Testis (tissue), 3 donors: Measurements from ENCODE around the gene TJP2. TPM values are rescaled to one million over a fixed set of nuclear protein-coding genes. Genes with fewer than 3 reads are reported as not detected.

Experiments used
- DNase-seq: peaks from one replicate; pipeline ENCODE4 v3.0.0-alpha.2; 2019
- H3K27ac ChIP-seq, 2 donors: fragments of 200-600 bp; sonication (generic); one replicate each; pipeline ENCODE4 v1.5.1; 2019
- H3K27me3 ChIP-seq: fragments of 200-600 bp; sonication (generic); one replicate; pipeline ENCODE4 v1.5.1; 2019
- H3K36me3 ChIP-seq: fragments of 200-600 bp; sonication (generic); one replicate; pipeline ENCODE4 v1.5.1; 2017; ENCODE audit warnings: low read depth; ENCODE audit errors: missing control alignments
- H3K4me1 ChIP-seq: fragments of 200-600 bp; sonication (generic); one replicate; pipeline ENCODE4 v1.5.1; 2019
- H3K4me3 ChIP-seq, 2 donors: fragments of 200-600 bp; sonication (generic); one replicate each; pipeline ENCODE4 v1.5.1; 2017 to 2019
- H3K9me3 ChIP-seq: fragments of 200-600 bp; sonication (generic); one replicate; pipeline ENCODE4 v1.5.1; 2017
- POLR2A ChIP-seq: fragments of 450-650 bp; IDR thresholded peaks from one replicate; pipeline ENCODE4 v1.6.1; 2017; ENCODE audit warnings: antibody characterized with exemption, mild to moderate bottlenecking, moderate library complexity
- WGBS, 2 donors: methylation state at CpG; one replicate each; pipeline ENCODE4 v1.1.5; 2018; 5-methylcytosine and 5-hydroxymethylcytosine counted together
- intact Hi-C: fragments of 100-400 bp; cut with DNase I; formaldehyde crosslinking; loops from one replicate; pipeline ENCODE4 v1.15.1; 2023; ENCODE audit warnings: low total_unique reads
- polyA plus RNA-seq: library from polyadenylated mRNA; stranded (reverse); fragments of 350-450 nt; fragmentation: Illumina TruSeq; extraction: RNeasy Lipid Tissue Mini Kit (QIAGEN cat#74804); gene quantifications from one replicate; pipeline ENCODE4 v1.2.3, GENCODE V29; 2014; ENCODE audit warnings: low read depth, low replicate concordance; ENCODE audit not compliant: insufficient read depth
- total RNA-seq, 2 donors: library from RNA; depleted of rRNA; stranded (reverse); fragments of >200 nt; gene quantifications; one replicate each; pipeline ENCODE4 v1.2.3, GENCODE V29; 2016
- TF ChIP-seq, protein P1 (sequence below), 3 experiments: fragments of 450-650 bp in 2 of 3; fragments of 200-600 bp in 1 of 3; sonication (generic) in 1 of 3; IDR thresholded peaks; one replicate each; pipeline ENCODE4 v1.5.1; 2016 to 2019; ENCODE audit warnings: antibody characterized with exemption in 3 of 3, mild to moderate bottlenecking in 2 of 3, moderate library complexity in 1 of 3

The TJP2 gene
- total and polyA plus RNA-seq, 3 donors from 2014 or later, result 108 to 168 (median 148) TPM

DNA sequence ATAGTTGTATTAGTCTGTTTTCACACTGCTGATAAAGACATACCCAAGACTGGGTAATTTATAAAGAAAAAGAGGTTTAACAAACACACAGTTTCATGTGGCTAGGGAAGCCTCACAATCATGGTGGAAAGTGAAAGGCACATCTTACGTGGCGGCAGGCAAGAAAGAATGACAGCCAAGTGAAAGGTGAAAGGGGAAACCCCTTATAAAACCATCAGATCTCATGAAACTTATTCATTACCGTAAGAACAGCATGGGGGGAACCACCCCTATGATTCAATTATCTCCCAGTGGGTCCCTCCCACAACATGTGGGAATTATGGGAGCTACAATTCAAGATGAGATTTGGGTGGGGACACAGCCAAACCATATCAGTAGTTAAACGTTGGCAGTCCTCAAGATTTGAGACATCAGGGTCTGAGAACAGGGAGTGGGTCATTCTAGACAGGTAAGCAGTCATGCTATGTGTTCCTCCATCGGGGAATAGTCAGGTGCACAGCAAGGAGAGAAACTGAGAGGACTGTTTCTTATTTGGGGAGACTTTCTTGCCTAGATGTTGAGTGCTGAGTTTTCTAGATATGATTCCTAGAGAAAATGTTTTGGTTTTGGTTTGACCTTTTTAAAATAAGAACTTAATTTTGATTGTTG lies 105.1 kb downstream of the TJP2 start:
- intact Hi-C loops, result no loop called here
- no peak overlapping the region for H3K27ac ChIP-seq
- TF ChIP-seq, protein P1, sequence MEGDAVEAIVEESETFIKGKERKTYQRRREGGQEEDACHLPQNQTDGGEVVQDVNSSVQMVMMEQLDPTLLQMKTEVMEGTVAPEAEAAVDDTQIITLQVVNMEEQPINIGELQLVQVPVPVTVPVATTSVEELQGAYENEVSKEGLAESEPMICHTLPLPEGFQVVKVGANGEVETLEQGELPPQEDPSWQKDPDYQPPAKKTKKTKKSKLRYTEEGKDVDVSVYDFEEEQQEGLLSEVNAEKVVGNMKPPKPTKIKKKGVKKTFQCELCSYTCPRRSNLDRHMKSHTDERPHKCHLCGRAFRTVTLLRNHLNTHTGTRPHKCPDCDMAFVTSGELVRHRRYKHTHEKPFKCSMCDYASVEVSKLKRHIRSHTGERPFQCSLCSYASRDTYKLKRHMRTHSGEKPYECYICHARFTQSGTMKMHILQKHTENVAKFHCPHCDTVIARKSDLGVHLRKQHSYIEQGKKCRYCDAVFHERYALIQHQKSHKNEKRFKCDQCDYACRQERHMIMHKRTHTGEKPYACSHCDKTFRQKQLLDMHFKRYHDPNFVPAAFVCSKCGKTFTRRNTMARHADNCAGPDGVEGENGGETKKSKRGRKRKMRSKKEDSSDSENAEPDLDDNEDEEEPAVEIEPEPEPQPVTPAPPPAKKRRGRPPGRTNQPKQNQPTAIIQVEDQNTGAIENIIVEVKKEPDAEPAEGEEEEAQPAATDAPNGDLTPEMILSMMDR (IDR thresholded peaks at IDR 0.05), result no peak

DNA sequence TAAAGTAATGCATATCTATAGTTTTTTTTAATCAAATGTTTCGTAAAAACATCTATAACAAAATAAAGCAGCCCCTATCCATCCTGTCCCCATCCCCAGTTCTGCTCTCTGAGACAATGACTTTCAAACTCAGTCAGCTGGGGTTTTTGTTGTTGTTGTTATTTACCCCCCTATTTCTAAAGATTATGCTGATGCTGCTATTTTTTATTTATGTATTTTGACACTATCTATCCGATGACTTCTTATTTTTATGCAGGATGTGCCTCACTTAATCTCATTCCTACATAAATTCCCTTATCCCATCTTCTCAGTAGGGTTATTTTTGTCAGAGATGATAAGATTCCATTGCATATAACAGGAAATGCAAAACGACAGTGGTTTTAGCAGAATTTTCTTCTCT lies 105.7 kb downstream of the TJP2 start:
- TF ChIP-seq POLR2A, result no peak
- TF ChIP-seq, protein P1 (IDR thresholded peaks at IDR 0.05), result no peak
- no peak overlapping the region for H3K4me3 ChIP-seq
- no peaks in the 10 kb centered on the region for H3K27me3 ChIP-seq
- intact Hi-C loops, result no loop called here
- H3K4me1 ChIP-seq, result no peaks in the 10 kb centered on the region
- H3K27ac ChIP-seq, result no peak overlapping the region
- H3K9me3 ChIP-seq, result no peaks in the 10 kb centered on the region
- H3K36me3 ChIP-seq, result no peaks in the 10 kb centered on the region
- DNase-seq, result no peak
- WGBS, 2 donors, result 35 to 50% methylated on average over 3 of the region's 3 CpGs

More for the DNA sequence above, 105.1 kb downstream of the TJP2 start:
- Histone ChIP-seq H3K4me1 (no peaks in the 10 kb centered on the region), H3K4me3 (no peak overlapping the region), H3K9me3 (no peaks in the 10 kb centered on the region), H3K27me3 (no peaks in the 10 kb centered on the region), H3K36me3 (no peaks in the 10 kb centered on the region)
- DNase-seq, result no peak
- 80 to 86% methylated on average over 5 of the region's 5 CpGs for WGBS, 2 donors

DNA sequence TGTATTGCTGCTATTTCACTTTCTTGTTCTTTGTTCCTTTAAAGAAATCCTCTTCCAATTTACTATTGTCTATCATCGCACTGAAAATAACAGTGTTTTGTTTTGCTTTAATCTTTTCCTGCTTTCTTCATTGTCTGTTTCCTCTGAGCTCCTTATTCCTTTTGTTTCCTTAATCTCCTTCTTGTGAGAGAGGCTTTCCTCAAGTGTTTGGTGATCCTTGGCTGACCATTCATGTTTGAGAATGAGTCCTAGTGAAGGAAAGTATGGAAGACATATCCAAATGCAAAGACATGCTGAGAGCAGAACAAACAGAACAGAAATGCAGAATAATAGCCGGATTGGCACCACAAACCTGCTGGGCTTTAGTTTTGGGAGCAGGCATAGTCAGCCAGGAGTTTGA lies 108.9 kb downstream of the TJP2 start:
- intact Hi-C loops, result no loop called here
- H3K27me3 ChIP-seq, result no peaks in the 10 kb centered on the region
- 74 to 75% methylated on average over 2 of the region's 2 CpGs for WGBS, 2 donors
- H3K36me3 ChIP-seq, result no peaks in the 10 kb centered on the region
- no peaks in the 10 kb centered on the region for H3K9me3 ChIP-seq
- no peak for DNase-seq
- TF ChIP-seq, protein P1 (IDR thresholded peaks at IDR 0.05), result no peak
- TF ChIP-seq POLR2A, result no peak
- no peak overlapping the region for H3K4me3 ChIP-seq
- H3K4me1 ChIP-seq, result no peaks in the 10 kb centered on the region
- H3K27ac ChIP-seq, result no peak overlapping the region

DNA sequence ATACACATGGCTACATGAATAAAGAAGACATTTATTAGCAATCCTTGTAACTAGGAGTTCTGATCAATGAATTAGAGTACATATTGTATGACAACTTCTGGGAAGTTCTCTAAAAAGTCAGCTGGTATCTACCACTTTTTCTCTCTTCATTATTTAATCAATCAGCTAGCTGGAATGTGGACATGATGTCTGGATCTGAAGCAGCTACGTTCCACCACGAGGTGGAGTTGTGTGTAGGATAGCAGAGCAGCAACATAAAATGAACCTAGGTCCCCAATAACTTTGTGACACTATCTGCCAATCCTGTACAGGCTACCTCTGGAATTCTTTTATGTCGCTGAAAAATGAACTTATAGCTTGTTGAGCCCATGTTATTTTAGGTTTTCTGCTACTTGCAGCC lies 118.0 kb downstream of the TJP2 start:
- intact Hi-C loops, result no loop called here
- TF ChIP-seq, protein P1 (IDR thresholded peaks at IDR 0.05), result no peak
- TF ChIP-seq POLR2A, result no peak
- no peak overlapping the region for H3K4me3 ChIP-seq

DNA sequence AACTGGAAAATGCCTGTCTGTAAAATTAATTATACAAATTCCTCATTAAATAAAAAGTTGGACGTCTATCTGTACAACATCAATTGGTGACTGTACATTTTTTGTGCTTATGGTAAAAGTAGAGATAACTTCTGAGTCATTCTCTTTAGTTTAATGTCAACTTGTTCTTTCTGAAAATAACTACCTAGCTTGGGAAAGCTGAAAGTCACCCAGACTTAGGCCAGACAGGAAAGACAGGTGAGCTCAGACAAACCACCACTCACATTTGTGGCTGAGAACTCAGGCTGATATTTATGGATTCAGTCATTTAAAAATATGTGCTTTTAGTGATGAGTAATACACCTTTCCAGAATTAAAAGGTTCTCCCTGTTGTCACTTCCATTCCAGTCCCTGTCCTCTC lies 119.1 kb downstream of the TJP2 start:
- TF ChIP-seq POLR2A, result no peak
- TF ChIP-seq, protein P1 (IDR thresholded peaks at IDR 0.05), result no peak
- Histone ChIP-seq H3K4me3 (no peak overlapping the region), H3K9me3 (no peaks in the 10 kb centered on the region), H3K27ac (no peak overlapping the region), H3K27me3 (no peaks in the 10 kb centered on the region), H3K36me3 (no peaks in the 10 kb centered on the region), H3K4me1 (no peaks in the 10 kb centered on the region)
- intact Hi-C loops, result no loop called here
- DNase-seq, result no peak
- WGBS, 2 donors, result 74 to 79% methylated on average over 1 of the region's 1 CpG

More for the DNA sequence above, 118.0 kb downstream of the TJP2 start:
- no peaks in the 10 kb centered on the region for H3K27me3 ChIP-seq
- H3K4me1 ChIP-seq, result no peaks in the 10 kb centered on the region
- no peaks in the 10 kb centered on the region for H3K36me3 ChIP-seq
- no peak for DNase-seq
- no peak overlapping the region for H3K27ac ChIP-seq
- WGBS, 2 donors, result 89 to 93% methylated on average over 3 of the region's 3 CpGs
- no peaks in the 10 kb centered on the region for H3K9me3 ChIP-seq
